ENCODE measurements around the gene PVR.
"Not testable (repeated sequence)": the region's sequence is repeated elsewhere in the genome, so short reads cannot be mapped to it uniquely, and the experiment has no call there.

Gene PVR

DNA sequence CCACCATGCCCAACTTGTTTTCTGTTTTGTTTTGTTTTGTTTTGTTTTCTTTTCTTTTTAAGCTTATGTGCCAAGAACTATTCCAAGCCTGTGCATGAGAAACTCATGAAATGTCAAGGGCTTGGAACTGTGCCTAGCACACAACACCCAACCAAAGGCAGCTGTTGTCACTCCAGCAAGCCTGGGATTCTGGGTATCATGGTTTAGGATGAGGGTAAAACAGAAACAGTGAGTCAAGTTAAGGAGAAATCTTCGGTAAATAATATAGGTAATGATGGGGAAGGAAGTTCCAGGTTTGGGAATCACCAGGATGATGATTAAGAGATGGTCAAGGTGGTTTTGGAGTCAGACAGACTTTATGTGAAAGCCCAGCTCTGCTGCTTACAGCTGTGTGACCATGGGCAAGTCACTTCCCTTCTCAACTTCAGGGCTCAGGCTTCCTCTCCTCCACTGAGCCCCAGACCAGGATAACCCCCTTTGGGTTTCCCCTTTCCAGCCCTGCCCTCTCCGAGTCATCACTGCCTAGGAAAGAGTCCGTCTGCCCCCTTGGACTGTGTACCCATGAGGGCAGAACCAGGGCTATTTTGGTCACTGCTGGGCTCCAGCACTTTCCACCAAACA is 5.0 kb downstream of the PVR start:
- DNase-seq, result no peak

DNA sequence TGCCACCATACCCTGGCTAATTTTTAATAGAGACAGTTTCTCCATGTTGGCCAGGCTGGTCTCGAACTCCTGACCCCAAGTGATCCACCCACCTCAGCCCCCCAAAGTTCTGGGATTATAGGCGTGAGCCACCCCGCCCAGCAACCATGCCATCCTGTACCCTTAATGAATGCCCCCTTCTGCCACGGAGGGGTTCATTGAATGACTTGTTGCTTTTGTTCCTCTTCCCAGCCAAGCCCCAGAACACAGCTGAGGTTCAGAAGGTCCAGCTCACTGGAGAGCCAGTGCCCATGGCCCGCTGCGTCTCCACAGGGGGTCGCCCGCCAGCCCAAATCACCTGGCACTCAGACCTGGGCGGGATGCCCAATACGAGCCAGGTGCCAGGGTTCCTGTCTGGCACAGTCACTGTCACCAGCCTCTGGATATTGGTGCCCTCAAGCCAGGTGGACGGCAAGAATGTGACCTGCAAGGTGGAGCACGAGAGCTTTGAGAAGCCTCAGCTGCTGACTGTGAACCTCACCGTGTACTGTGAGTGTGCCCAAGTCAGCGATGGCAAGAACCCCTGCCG is 6.0 kb downstream of the PVR start:
- no peak for DNase-seq

DNA sequence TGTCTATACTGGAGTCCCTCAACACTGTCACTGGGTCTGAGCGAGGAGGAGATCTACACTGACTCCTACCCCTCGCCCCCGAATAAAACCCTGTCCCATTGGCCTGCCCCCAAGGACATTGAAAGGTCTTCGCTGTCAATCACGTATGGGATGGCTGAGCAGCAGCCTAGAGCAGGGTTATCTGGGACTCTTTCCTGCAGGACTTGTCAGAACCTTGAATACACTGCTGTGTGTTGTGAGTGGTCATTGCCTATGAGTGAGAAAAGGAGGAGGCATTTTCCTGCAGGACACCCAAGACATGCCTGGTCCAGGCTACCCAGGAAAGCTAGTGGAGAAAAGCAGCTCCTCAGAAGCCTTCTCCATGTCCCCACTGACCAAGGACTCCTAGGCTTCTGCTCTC is 9.6 kb downstream of the PVR start:
- no peak for DNase-seq

DNA sequence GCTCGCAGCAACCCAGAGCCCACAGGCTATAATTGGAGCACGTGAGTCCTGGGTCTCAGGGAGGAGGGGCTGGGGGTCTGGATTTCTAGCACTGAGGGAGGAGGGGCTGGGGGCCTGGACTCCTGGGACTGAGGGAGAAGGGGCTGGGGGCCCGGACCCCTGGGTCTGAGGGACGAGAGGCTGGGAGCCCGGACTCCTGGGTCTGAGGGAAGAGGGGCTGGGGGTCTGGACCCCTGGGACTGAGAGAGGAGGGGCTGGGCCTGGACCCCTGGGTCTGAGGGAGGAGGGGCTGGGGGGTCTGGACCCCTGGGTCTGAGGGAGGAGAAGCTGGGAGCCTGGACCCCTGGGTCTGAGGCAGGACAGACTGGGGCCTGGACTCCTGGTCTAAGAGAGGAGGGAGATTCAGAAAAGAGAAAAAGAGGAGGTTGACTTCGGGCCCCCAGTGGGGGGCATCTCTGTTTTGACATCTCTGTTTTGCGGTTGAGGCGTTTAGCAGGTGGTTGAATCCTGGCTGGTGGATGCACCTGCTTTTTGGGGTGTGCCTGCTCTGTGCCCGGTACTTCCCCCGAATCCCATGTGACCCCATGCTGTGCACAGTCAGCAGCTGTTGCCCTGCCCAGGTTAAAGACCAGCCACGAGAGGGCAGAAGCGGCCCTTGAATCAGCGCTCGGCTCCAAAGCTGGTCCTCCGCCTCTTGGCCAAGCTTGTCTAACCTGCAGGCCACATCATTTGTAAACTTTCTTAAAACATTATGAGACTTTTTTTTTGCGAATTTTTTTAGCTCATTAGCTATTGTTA is 10.5 kb downstream of the PVR start:
- peak; percentile 78 for DNase-seq

DNA sequence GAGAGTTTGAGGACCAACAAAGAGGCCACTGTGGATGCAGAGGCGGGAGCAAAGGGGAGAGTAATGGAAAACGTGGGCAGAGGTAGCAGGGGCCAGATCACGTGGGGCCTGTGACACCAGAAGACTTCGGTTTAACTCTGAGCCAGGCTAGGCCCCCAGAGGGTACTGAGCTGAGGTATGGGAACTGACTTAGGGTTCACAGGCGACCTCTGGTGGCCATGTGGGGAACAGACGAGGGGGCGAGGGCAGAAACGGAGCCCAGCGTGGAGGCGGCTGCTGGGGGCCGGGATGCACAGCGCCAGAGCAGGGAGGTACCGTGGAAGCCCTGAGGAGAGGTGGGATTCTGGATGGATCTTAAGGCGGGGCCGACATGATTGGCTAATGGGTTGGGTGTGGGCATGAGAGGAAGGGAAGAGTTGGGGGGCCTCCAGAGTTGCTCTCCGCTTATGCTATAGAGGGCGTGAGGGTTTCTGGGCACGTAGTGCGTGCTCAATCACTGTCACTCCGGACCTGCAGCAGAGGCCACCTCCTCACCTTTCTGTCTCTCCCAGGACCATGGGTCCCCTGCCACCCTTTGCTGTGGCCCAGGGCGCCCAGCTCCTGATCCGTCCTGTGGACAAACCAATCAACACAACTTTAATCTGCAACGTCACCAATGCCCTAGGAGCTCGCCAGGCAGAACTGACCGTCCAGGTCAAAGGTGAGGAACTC is 13.7 kb downstream of the PVR start:
- DNase-seq, result peak; percentile 79

DNA sequence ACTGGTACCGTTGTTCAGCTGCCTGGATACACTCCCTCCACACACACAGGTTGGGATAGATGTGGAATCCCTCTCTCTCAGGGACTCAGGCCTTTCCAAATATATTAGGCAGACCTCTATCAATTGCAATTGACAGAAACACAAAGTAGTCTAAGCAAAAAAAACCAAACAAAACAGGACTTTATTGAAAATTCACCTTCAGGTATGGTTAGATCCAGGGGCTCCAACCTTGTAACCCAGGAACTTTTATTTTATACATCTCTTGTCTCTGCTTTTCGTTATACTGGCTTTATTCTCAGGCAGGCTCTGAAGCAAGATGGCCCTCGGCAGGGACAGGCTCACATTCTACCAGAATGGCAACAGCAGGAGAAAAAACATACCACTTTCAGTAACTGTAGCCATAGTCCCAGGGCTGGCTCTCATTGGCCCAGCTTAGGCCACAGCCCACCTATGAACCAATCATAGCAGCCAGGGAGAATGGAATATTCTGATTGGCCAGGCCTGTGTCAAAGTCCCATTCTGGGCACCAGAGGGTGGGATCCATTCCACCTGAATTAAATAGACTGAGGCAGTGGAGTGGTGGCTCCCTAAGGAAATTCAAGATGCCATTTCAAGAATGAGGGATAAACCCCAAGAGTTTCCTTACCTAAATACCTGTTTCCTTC is 14.5 kb downstream of the PVR start:
- no peak for DNase-seq

DNA sequence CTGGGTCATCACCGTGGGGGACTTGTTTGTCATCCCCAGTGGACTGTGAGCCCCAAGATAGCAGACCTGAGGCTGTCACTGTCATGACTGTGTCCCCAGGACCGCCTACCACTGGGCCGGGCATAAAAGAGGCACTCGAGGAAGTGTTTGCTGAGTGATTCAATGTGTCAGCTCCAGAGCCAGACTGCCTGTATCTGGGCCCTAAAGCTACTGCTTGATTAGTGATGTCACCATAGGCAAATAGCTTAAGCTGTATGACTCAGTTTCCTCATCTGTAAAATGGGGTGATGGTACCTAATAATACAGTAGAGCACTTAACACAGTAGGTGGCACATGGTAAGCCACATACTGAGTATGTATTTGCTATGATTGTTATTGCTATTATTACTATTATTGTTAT is 16.4 kb downstream of the PVR start:
- no peak for DNase-seq

DNA sequence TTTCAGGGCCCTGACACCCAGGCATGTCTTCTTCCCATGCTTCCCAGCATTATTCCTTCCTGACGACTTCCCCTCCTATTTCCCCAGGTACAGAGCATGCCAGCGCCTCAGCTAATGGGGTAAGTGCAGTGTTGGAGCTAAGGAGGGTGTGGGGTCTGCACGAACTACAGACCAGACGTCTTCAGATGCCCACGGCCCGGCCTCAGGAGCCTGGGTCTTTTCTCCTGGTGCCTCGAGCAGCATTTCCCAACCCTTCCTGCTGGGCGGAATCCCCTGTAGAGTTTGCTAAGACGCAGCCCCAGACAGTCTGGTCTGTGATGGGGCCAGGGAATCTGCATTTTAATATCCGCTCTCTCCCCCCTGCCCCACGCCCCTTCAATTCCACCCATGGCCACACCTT is 17.5 kb downstream of the PVR start:
- no peak for DNase-seq

DNA sequence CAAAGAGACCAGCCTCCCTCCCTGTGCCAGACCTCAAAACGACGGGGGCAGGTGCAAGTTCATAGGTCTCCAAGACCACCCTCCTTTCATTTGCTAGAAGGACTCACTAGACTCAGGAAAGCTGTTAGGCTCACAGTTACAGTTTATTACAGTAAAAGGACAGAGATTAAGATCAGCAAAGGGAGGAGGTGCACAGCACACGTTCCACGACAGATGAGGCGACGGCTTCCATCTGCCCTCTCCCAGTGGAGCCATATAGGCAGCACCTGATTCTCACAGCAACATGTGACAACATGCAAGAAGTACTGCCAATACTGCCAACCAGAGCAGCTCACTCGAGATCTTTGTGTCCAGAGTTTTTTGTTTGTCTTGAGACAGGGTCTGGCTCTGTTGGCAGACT is 18.2 kb downstream of the PVR start:
- DNase-seq, result no peak

DNA sequence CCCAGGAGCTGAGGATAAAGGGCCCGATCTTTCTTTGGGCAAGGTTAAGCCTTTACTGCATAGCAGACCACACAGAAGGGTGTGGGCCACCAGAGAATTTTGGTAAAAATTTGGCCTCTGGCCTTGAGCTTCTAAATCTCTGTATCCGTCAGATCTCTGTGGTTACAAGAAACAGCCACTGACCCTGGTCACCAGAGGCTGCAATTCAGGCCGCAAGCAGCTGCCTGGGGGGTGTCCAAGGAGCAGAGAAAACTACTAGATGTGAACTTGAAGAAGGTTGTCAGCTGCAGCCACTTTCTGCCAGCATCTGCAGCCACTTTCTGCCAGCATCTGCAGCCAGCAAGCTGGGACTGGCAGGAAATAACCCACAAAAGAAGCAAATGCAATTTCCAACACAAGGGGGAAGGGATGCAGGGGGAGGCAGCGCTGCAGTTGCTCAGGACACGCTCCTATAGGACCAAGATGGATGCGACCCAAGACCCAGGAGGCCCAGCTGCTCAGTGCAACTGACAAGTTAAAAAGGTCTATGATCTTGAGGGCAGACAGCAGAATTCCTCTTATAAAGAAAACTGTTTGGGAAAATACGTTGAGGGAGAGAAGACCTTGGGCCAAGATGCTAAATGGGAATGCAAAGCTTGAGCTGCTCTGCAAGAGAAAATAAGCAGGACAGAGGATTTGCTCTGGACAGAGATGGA is 19.1 kb downstream of the PVR start:
- DNase-seq, result no peak

DNA sequence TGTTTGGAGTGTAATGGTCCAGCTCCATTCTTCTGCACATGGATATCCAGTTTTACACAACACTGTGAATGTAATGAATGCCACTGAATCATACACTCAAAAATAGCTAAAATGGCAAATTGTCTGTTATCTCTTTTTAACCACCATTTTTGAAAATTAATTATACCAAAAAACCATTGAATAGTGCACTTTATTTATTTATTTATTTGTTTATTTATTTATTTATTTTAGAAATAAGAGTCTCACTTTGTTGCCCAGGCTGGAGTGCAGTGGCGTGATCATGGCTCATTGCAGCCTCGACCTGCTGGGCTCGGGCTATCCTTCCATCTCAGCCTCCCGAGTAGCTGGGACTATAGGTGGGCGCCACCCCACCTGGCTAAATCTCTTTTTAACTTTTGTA is 20.3 kb downstream of the PVR start:
- DNase-seq, result no peak

DNA sequence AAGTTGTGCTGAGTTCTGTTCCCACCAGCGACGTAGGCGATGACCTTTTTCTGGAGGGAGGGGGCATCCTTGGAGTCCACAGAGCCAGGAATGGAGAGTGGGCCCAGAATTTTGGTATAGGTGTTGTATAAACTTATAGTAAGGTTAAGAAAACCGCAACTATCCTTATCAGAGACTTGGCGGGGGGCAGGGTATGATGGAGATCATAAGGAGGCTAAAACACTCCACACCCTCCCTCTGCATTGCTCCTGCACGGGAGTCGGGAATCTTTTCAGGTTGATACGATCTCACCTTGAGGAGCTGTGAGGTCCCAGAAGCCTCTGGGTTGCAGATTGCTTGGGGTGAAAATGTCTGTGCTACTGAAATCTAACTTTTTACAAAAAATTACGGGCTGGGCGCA is 21.3 kb downstream of the PVR start:
- no peak for DNase-seq

DNA sequence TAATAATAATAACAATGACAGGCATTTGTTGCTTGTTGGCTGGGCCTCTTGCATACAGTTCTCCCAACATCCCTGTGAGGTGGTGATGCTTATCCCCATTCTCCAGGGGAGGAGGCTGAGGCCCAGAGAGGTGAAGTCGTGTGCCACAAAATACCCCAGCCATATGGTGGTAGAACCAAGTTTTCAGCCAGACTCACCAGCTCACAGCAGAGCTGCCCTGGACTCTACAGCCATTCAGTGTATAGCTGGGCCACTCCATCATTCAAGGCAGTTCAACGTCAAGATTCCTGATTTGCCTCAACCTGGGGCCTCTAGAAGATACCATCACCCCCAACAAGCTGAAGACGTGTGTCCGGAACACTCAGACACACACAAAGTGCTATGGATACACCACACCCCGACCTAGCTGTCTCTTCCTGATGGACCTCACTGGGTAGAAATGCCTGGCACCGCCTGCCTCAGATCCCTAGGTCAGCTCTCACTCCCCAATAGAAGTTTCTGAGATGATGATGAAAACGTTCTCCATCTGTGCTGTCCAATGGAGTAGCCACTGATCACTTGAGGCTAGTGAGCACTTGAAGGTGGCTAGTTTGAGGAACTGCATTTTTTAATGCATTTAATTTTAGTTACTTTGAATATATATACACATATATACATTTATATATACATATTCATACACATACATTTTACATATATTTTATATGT is 23.3 kb downstream of the PVR start:
- no peak for DNase-seq

DNA sequence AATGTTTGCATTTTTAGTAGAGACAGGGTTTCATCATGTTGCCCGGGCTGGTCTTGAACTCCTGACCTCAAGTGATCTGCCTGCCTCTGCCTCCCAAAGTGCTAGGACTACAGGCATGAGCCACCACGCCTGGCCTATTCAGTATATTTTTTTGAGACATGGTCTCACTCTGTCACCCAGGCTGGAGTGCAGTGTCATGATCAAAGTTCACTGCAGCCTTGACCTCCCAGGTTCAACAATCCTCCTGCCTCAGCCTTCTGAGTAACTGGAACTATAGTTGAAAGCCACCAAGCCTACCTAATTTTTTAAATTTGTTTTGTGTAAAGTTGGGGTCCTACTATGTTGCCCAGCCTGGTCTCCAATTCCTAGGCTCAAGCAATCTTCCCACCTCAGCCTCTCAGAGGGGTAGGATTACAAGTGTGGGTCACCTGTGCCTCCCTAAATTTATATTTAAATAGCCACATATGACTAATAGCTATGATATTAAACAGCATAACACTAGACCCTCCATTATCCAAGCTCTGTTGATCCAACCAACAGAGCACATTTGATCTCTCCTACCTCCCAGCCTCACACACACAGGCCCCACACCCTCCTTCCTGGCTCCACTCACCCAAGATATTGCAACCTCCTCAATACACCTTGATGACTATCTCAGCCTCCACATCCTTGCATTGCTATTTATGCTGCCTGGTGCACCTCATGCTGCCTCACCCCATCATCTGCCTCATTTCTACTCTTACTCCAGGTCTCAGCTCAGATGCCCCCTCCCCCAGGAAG is 25.5 kb downstream of the PVR start:
- DNase-seq, result no peak

DNA sequence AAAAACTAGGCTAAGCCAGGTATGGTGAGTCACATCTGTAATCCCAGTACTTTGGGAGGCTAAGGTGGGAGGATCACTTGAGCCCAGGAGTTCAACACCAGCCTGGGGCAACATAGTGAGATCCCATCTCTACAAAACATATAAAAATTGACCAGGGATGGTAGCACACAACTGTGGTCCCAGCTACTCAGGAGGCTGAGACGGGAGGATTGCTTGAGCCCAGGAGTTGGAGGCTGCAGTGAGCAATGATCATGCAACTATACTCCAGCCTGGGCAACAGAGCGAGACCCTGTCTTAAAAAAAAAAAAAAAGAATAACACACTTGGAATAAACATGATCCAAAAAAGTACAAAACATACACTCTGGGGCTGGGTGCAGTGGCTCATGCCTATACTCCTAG is 26.3 kb downstream of the PVR start:
- not testable (repeated sequence) for DNase-seq

DNA sequence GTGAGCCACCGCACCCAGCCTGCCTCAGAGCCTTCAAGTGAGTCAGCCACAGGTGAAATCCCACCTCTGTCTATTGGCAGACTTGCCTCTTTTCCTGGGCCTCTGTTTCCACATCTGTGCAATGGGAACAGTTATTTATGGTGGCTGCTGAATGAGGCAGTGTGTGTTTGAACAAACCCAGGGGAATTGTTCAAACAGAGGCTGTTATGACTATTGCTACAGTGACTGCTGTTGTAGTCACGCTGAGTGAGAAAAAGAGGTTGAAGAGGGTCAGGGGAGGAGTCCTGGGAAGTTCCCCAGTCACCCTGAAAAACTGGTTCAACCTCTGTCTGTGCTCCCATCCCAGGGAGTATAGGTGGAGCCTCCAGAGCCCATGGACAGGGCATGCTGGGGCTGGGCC is 27.7 kb downstream of the PVR start, which contains the start of gene CEACAM19:
CEACAM19 (plus strand) TSS at position 83 of the 400 bp plus-strand sequence. CDS start 450 bp downstream, outside the sequence.
- no peak for DNase-seq

DNA sequence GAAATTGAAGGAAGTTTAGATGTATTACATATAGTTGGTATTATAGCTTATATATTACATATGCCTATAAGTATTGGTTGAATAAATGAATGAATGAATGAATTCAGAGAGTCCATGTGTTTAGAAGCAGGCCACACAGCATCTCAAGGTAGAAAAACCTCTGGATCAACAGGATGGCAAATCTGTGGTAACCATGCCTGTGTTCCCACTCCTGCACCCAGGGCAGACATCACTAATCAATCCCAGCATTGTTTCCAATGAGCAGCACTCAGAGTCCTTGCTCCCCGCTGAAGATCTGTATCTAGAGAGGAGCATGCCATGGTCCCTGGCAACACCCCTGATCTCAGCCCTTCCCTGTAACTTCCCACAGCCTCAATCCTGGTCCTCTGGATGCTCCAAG is 28.5 kb downstream of the PVR start:
- DNase-seq, result no peak

DNA sequence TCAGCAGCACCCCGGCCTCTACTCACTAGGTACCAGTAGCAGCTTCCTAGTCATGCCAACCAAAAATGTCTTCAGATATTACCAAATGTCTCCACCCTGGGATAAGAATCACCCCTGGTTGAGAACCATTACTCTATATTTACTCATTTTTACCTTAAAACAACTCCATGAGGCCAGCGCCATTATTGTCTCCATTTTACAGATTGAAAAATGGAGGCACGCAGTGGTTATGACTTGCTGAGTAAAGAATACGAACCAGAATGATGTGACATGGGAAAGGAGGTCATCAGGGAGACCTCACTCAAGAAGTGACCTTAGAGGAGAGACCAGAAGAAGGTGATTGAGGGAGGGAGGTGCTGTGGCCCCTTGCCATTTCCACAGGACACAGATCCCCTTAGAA is 29.8 kb downstream of the PVR start:
- no peak for DNase-seq

DNA sequence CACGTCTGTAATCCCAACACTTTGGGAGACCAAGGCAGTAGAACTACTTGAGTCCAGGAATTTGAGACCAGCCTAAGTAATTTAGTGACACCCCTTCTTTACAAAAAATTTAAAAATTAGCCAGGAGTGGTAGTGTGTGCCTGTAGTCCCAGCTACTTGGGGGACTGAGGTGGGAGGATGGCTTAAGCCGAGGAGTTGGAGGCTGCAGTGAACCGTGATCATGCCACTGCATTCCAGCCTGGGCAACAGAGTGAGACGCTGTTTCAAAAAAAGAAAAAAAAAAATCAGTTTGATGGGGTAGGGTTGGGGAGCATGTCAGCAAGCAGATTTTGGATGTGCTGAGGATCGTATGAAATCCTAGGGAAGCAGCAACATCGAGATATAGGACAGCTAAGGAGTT is 31.8 kb downstream of the PVR start:
- DNase-seq, result no peak

DNA sequence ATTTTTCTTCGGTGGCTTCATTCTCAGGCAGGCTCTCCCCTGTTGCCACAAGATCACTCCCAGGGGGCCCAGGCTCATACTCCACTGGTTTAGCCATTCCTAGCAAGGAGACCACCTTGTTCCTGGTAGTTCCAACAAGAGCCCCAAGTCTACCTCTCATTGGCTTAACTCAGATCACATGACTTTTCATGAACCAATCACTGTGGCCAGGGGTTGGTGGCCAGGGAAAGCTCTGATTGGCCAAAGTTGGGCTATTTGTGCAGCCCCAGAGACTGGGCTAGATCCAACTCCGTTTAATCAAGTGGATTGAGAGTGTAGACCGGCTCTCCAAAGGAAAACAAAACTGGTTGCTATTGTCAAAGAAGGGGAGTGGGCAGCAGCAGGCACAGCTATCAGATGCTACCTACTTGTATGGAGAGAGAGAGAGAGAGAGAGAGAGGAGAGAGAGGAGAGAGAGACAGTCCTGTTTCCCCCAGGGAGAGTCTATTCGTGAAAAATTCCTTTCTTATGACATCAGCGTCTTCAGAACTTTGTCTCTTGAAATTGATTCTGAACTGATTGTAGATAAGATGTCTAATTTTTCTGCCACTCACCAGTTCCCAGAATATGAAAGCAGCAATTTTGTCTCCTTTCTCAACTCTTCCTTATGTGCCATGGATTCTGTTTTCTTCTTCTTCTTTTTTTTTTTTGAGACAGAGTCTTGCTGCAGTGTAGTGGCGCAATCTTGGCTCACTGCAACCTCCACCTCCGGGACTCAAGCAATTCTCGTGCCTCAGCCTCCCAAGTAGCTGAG is 33.5 kb downstream of the PVR start:
- DNase-seq, result no peak

All from activated CD4-positive, alpha-beta T cell treated with anti-CD3 and anti-CD28 coated beads, Interleukin-2, Interleukin-6, amounts not matched to agents 100 ng/mL and 50 ng/mL, durations not matched to agents 16 hours and 8 hours (primary cell).